ENCODE measurements around the gene PRKCB. TPM values are rescaled to one million over a fixed set of nuclear protein-coding genes. Genes with fewer than 3 reads are reported as not detected.

PRKCB gene
- total RNA-seq, 1 donor from 2014 or later = 0.76 TPM

DNA sequence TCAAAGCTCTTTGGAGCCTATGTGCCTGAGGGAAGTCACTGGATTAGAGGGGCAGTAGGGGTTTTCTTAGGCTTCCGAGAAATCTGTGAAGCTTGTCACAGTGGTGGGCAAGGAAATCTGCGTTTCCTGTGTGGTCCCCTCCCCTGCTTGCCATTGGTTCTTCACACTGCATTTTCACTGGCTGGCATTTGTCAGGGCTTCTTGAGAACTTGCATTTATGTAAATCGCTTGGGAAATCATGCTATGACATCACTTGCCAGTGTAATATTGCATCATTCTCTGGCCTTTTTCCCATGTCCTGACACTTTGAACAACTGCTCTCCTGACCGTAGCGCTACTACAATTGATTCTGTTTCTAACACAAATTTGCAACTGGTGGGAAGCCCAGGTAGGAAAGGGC lies 422.2 kb downstream of the PRKCB start:
- no peak for ATAC-seq

- ATAC-seq = no peak
These were observed 423.0 kb downstream of the PRKCB start for GRCh38 chr16:24258791-24259190.

- ATAC-seq = no peak
These were observed 427.0 kb downstream of the PRKCB start for GRCh38 chr16:24262816-24263215.

Other genes with a start within 250 kb of the PRKCB start
- gene NDUFAB1, start 239.7 kb upstream of the PRKCB start, total RNA-seq = 79.5 TPM
- 11.3 TPM for gene PALB2, start 194.7 kb upstream of the PRKCB start, total RNA-seq
- 42.3 TPM for gene DCTN5, start 194.5 kb upstream of the PRKCB start, total RNA-seq
- 29.9 TPM for gene PLK1, start 157.1 kb upstream of the PRKCB start, total RNA-seq
- 0.36 TPM for gene ERN2, start 122.8 kb upstream of the PRKCB start, total RNA-seq
- gene CHP2, start 81.0 kb upstream of the PRKCB start, total RNA-seq = 0.08 TPM